ENCODE measurements around the gene RND1.

RND1 gene

GRCh38 chr12:48813465-48814261 is 52.0 kb downstream of the RND1 start:
- no peak for FAIRE-seq
- DNase-seq (ENCODE audit: extremely low spot score, insufficient read length, low read depth) = no peak

- no peak for DNase-seq (ENCODE audit: extremely low spot score, insufficient read length, low read depth)
These were observed 53.3 kb downstream of the RND1 start for GRCh38 chr12:48812389-48812788.

GRCh38 chr12:48811437-48812090 is 54.1 kb downstream of the RND1 start:
- no peak for FAIRE-seq
- DNase-seq (ENCODE audit: extremely low spot score, insufficient read length, low read depth) = no peak

More at GRCh38 chr12:48812389-48812788, 53.3 kb downstream of the RND1 start:
- FAIRE-seq = no peak

- DNase-seq (ENCODE audit: extremely low spot score, insufficient read length, low read depth) (no peak), FAIRE-seq (no peak)
These were observed 54.7 kb downstream of the RND1 start for GRCh38 chr12:48810903-48811431.

- FAIRE-seq = no peak
- DNase-seq (ENCODE audit: extremely low spot score, insufficient read length, low read depth) = no peak
These were observed 57.7 kb downstream of the RND1 start for GRCh38 chr12:48807981-48808380.
